Measurements from ENCODE around the gene CTIF.

CTIF gene

GRCh38 chr18:48635806-48636205 lies 97.0 kb downstream of the CTIF start:
- Histone ChIP-seq H3K4me3 (ENCODE audit: insufficient read depth in 1 of 2, low read depth in 1 of 2, low read length in 2 of 2) (no peak overlapping the region), H3K9ac (ENCODE audit: low read length) (no peak overlapping the region)
- 98% methylated on average over 2 of the region's 2 CpGs for WGBS

GRCh38 chr18:48636436-48636835 lies 97.6 kb downstream of the CTIF start:
- no peak overlapping the region for H3K4me3 ChIP-seq (ENCODE audit: insufficient read depth in 1 of 2, low read depth in 1 of 2, low read length in 2 of 2)
- H3K9me3 ChIP-seq (ENCODE audit: control insufficient read depth, low read length), result no peaks in the 10 kb centered on the region
- 95% methylated on average over 8 of the region's 9 CpGs for WGBS
- no peak overlapping the region for H2AK5ac ChIP-seq (ENCODE audit: low read length, severe bottlenecking)
- H3K27ac ChIP-seq (ENCODE audit: low read length, poor library complexity, severe bottlenecking), result no peak overlapping the region
- H4K91ac ChIP-seq (ENCODE audit: low read length), result no peak overlapping the region
- no peak overlapping the region for H3K4me2 ChIP-seq (ENCODE audit: low read length, poor library complexity, severe bottlenecking)
- H3K9ac ChIP-seq (ENCODE audit: low read length), result no peak overlapping the region
- H3K4ac ChIP-seq (ENCODE audit: low read depth in 1 of 2, low read length in 2 of 2), result no peak overlapping the region
- peaks cover 32 to 67% of the 10 kb centered on the region in 2 experiments for H3K36me3 ChIP-seq (ENCODE audit: control insufficient read depth in 1 of 2, insufficient read depth in 2 of 2, low read depth in 1 of 2, low read length in 2 of 2)
- no peak overlapping the region for H2AFZ ChIP-seq (ENCODE audit: low read depth, low read length)
- H3K23ac ChIP-seq (ENCODE audit: low read length in 2 of 2), result no peak overlapping the region
- no peak overlapping the region for H3K18ac ChIP-seq (ENCODE audit: low read depth in 1 of 2, low read length in 2 of 2)
- no peak overlapping the region for H2BK15ac ChIP-seq (ENCODE audit: low read depth, poor library complexity, severe bottlenecking)
- peaks cover 13% of the 10 kb centered on the region for H3K4me1 ChIP-seq (ENCODE audit: control insufficient read depth, insufficient read depth, low read depth, low read length)
- no peak overlapping the region for H2BK5ac ChIP-seq (ENCODE audit: low read depth, low read length, poor library complexity, severe bottlenecking)
- DNase-seq, result no peak
- H4K8ac ChIP-seq (ENCODE audit: low read length), result peak overlapping the region; percentile 45
- H2BK120ac ChIP-seq (ENCODE audit: low read depth, low read length), result no peak overlapping the region
- no peaks in the 10 kb centered on the region for H3K27me3 ChIP-seq (ENCODE audit: control insufficient read depth in 1 of 2, insufficient read depth in 1 of 2, low read length in 2 of 2)
- no peak overlapping the region for H2BK12ac ChIP-seq (ENCODE audit: low read length in 2 of 2)
- H3K79me1 ChIP-seq (replicated peaks; ENCODE audit: low read length, poor library complexity, severe bottlenecking), result peaks cover 55% of the 10 kb centered on the region
- H3K14ac ChIP-seq (ENCODE audit: low read length in 2 of 2), result no peak overlapping the region

More at GRCh38 chr18:48635806-48636205, 97.0 kb downstream of the CTIF start:
- H4K8ac ChIP-seq (ENCODE audit: low read length), result no peak overlapping the region
- H2BK120ac ChIP-seq (ENCODE audit: low read depth, low read length), result no peak overlapping the region
- no peak for DNase-seq
- peaks cover 53% of the 10 kb centered on the region for H3K79me1 ChIP-seq (replicated peaks; ENCODE audit: low read length, poor library complexity, severe bottlenecking)
- no peak overlapping the region for H2AK5ac ChIP-seq (ENCODE audit: low read length, severe bottlenecking)
- no peak overlapping the region for H3K4me2 ChIP-seq (ENCODE audit: low read length, poor library complexity, severe bottlenecking)
- H2BK12ac ChIP-seq (ENCODE audit: low read length in 2 of 2), result no peak overlapping the region
- H4K91ac ChIP-seq (ENCODE audit: low read length), result no peak overlapping the region
- no peak overlapping the region for H3K23ac ChIP-seq (ENCODE audit: low read length in 2 of 2)
- no peaks in the 10 kb centered on the region for H3K27me3 ChIP-seq (ENCODE audit: control insufficient read depth in 1 of 2, insufficient read depth in 1 of 2, low read length in 2 of 2)
- no peak overlapping the region for H3K14ac ChIP-seq (ENCODE audit: low read length in 2 of 2)
- no peak overlapping the region for H2BK5ac ChIP-seq (ENCODE audit: low read depth, low read length, poor library complexity, severe bottlenecking)
- H3K18ac ChIP-seq (ENCODE audit: low read depth in 1 of 2, low read length in 2 of 2), result no peak overlapping the region
- H2AFZ ChIP-seq (ENCODE audit: low read depth, low read length), result no peak overlapping the region
- H3K36me3 ChIP-seq (ENCODE audit: control insufficient read depth in 1 of 2, insufficient read depth in 2 of 2, low read depth in 1 of 2, low read length in 2 of 2), result peaks cover 33 to 70% of the 10 kb centered on the region in 2 experiments
- no peaks in the 10 kb centered on the region for H3K9me3 ChIP-seq (ENCODE audit: control insufficient read depth, low read length)
- no peak overlapping the region for H3K27ac ChIP-seq (ENCODE audit: low read length, poor library complexity, severe bottlenecking)
- H3K4me1 ChIP-seq (ENCODE audit: control insufficient read depth, insufficient read depth, low read depth, low read length), result peaks cover 11% of the 10 kb centered on the region
- H3K4ac ChIP-seq (ENCODE audit: low read depth in 1 of 2, low read length in 2 of 2), result no peak overlapping the region
- peak overlapping the region; percentile 56 for H2BK15ac ChIP-seq (ENCODE audit: low read depth, poor library complexity, severe bottlenecking)

- Histone ChIP-seq H4K91ac (ENCODE audit: low read length) (no peak overlapping the region), H3K79me1 (replicated peaks; ENCODE audit: low read length, poor library complexity, severe bottlenecking) (peaks cover 54% of the 10 kb centered on the region), H3K36me3 (ENCODE audit: control insufficient read depth in 1 of 2, insufficient read depth in 2 of 2, low read depth in 1 of 2, low read length in 2 of 2) (peaks cover 25 to 60% of the 10 kb centered on the region in 2 experiments), H3K4me2 (ENCODE audit: low read length, poor library complexity, severe bottlenecking) (no peak overlapping the region), H3K4me1 (ENCODE audit: control insufficient read depth, insufficient read depth, low read depth, low read length) (peaks cover 14% of the 10 kb centered on the region), H3K27ac (ENCODE audit: low read length, poor library complexity, severe bottlenecking) (no peak overlapping the region), H2BK15ac (ENCODE audit: low read depth, poor library complexity, severe bottlenecking) (no peak overlapping the region), H3K9me3 (ENCODE audit: control insufficient read depth, low read length) (peaks cover under 1% of the 10 kb centered on the region), H3K23ac (ENCODE audit: low read length in 2 of 2) (no peak overlapping the region), H2BK12ac (ENCODE audit: low read length in 2 of 2) (no peak overlapping the region), H3K4ac (ENCODE audit: low read depth in 1 of 2, low read length in 2 of 2) (no peak overlapping the region), H2BK120ac (ENCODE audit: low read depth, low read length) (no peak overlapping the region), H3K9ac (ENCODE audit: low read length) (no peak overlapping the region), H4K8ac (ENCODE audit: low read length) (no peak overlapping the region), H2AK5ac (ENCODE audit: low read length, severe bottlenecking) (no peak overlapping the region), H2BK5ac (ENCODE audit: low read depth, low read length, poor library complexity, severe bottlenecking) (no peak overlapping the region), H3K27me3 (ENCODE audit: control insufficient read depth in 1 of 2, insufficient read depth in 1 of 2, low read length in 2 of 2) (no peaks in the 10 kb centered on the region), H2AFZ (ENCODE audit: low read depth, low read length) (no peak overlapping the region), H3K4me3 (ENCODE audit: insufficient read depth in 1 of 2, low read depth in 1 of 2, low read length in 2 of 2) (no peak overlapping the region), H3K18ac (ENCODE audit: low read depth in 1 of 2, low read length in 2 of 2) (no peak overlapping the region), H3K14ac (ENCODE audit: low read length in 2 of 2) (no peak overlapping the region)
- WGBS, result 96% methylated on average over 18 of the region's 20 CpGs
- DNase-seq, result no peak
Observed at GRCh38 chr18:48637081-48637990, 98.5 kb downstream of the CTIF start.

- no peak overlapping the region for H4K91ac ChIP-seq (ENCODE audit: low read length)
- no peak overlapping the region for H2BK5ac ChIP-seq (ENCODE audit: low read depth, low read length, poor library complexity, severe bottlenecking)
- no peak overlapping the region for H2BK12ac ChIP-seq (ENCODE audit: low read length in 2 of 2)
- no peak overlapping the region for H3K18ac ChIP-seq (ENCODE audit: low read depth in 1 of 2, low read length in 2 of 2)
- H2AFZ ChIP-seq (ENCODE audit: low read depth, low read length), result no peak overlapping the region
- H3K27ac ChIP-seq (ENCODE audit: low read length, poor library complexity, severe bottlenecking), result no peak overlapping the region
- H3K4me1 ChIP-seq (ENCODE audit: control insufficient read depth, insufficient read depth, low read depth, low read length), result peaks cover 14% of the 10 kb centered on the region
- H2BK120ac ChIP-seq (ENCODE audit: low read depth, low read length), result no peak overlapping the region
- H3K9me3 ChIP-seq (ENCODE audit: control insufficient read depth, low read length), result peaks cover 5% of the 10 kb centered on the region
- H3K79me1 ChIP-seq (replicated peaks; ENCODE audit: low read length, poor library complexity, severe bottlenecking), result peaks cover 51% of the 10 kb centered on the region
- H3K9ac ChIP-seq (ENCODE audit: low read length), result no peak overlapping the region
- H3K27me3 ChIP-seq (ENCODE audit: control insufficient read depth in 1 of 2, insufficient read depth in 1 of 2, low read length in 2 of 2), result no peaks in the 10 kb centered on the region
- no peak overlapping the region for H3K4ac ChIP-seq (ENCODE audit: low read depth in 1 of 2, low read length in 2 of 2)
- no peak overlapping the region for H4K8ac ChIP-seq (ENCODE audit: low read length)
- no peak for DNase-seq
- 96% methylated on average over 6 of the region's 8 CpGs for WGBS
- no peak overlapping the region for H2BK15ac ChIP-seq (ENCODE audit: low read depth, poor library complexity, severe bottlenecking)
- peaks cover 22 to 52% of the 10 kb centered on the region in 2 experiments for H3K36me3 ChIP-seq (ENCODE audit: control insufficient read depth in 1 of 2, insufficient read depth in 2 of 2, low read depth in 1 of 2, low read length in 2 of 2)
- no peak overlapping the region for H2AK5ac ChIP-seq (ENCODE audit: low read length, severe bottlenecking)
- no peak overlapping the region for H3K4me3 ChIP-seq (ENCODE audit: insufficient read depth in 1 of 2, low read depth in 1 of 2, low read length in 2 of 2)
- H3K14ac ChIP-seq (ENCODE audit: low read length in 2 of 2), result no peak overlapping the region
- H3K4me2 ChIP-seq (ENCODE audit: low read length, poor library complexity, severe bottlenecking), result no peak overlapping the region
- H3K23ac ChIP-seq (ENCODE audit: low read length in 2 of 2), result no peak overlapping the region
Observed at GRCh38 chr18:48638451-48638850, 99.6 kb downstream of the CTIF start.

All from mesenchymal stem cell (in vitro differentiated cells and primary cell).